ENCODE measurements around the gene TRIM16.
"Not testable (repeated sequence)": the region's sequence is repeated elsewhere in the genome, so short reads cannot be mapped to it uniquely, and the experiment has no call there.

The TRIM16 gene

GRCh38 chr17:15648386-15648785 lies 35.7 kb downstream of the TRIM16 start:
- Mint-ChIP-seq H3K4me3 (no peak overlapping the region), H3K4me1 (ENCODE audit: low read depth) (peaks cover 11% of the 10 kb centered on the region), H3K9me3 (no peaks in the 10 kb centered on the region), H3K36me3 (ENCODE audit: low read depth) (peaks cover 3% of the 10 kb centered on the region), H3K27me3 (no peaks in the 10 kb centered on the region), H3K27ac (no peak overlapping the region)

- H3K36me3 Mint-ChIP-seq (ENCODE audit: low read depth); H3K4me1 Mint-ChIP-seq (ENCODE audit: low read depth); H3K9me3 Mint-ChIP-seq; H3K4me3 Mint-ChIP-seq; H3K27ac Mint-ChIP-seq; H3K27me3 Mint-ChIP-seq: not testable (repeated sequence)
Measured at GRCh38 chr17:15645942-15646312, 38.2 kb downstream of the TRIM16 start.

GRCh38 chr17:15645099-15645941 lies 38.8 kb downstream of the TRIM16 start:
- not testable (repeated sequence) for H3K36me3 Mint-ChIP-seq (ENCODE audit: low read depth)

GRCh38 chr17:15642505-15643251 lies 41.4 kb downstream of the TRIM16 start:
- not testable (repeated sequence) for H3K4me1 Mint-ChIP-seq (ENCODE audit: low read depth); H3K27ac Mint-ChIP-seq; H3K4me3 Mint-ChIP-seq; H3K9me3 Mint-ChIP-seq; H3K27me3 Mint-ChIP-seq; H3K36me3 Mint-ChIP-seq (ENCODE audit: low read depth)

More at GRCh38 chr17:15645099-15645941, 38.8 kb downstream of the TRIM16 start:
- not testable (repeated sequence) for H3K27me3 Mint-ChIP-seq; H3K9me3 Mint-ChIP-seq; H3K27ac Mint-ChIP-seq; H3K4me3 Mint-ChIP-seq; H3K4me1 Mint-ChIP-seq (ENCODE audit: low read depth)

GRCh38 chr17:15642014-15642413 lies 42.1 kb downstream of the TRIM16 start:
- not testable (repeated sequence) for H3K27me3 Mint-ChIP-seq; H3K4me1 Mint-ChIP-seq (ENCODE audit: low read depth); H3K36me3 Mint-ChIP-seq (ENCODE audit: low read depth); H3K4me3 Mint-ChIP-seq; H3K27ac Mint-ChIP-seq; H3K9me3 Mint-ChIP-seq

- H3K36me3 Mint-ChIP-seq (ENCODE audit: low read depth): peaks cover 20% of the 10 kb centered on the region
- H3K4me3 Mint-ChIP-seq; H3K27me3 Mint-ChIP-seq; H3K27ac Mint-ChIP-seq; H3K9me3 Mint-ChIP-seq; H3K4me1 Mint-ChIP-seq (ENCODE audit: low read depth): not testable (repeated sequence)
Measured at GRCh38 chr17:15630930-15631453, 53.1 kb downstream of the TRIM16 start.

- H3K36me3 Mint-ChIP-seq (ENCODE audit: low read depth): peaks cover 20% of the 10 kb centered on the region
- H3K9me3 Mint-ChIP-seq; H3K4me1 Mint-ChIP-seq (ENCODE audit: low read depth); H3K27me3 Mint-ChIP-seq; H3K4me3 Mint-ChIP-seq; H3K27ac Mint-ChIP-seq: not testable (repeated sequence)
Measured at GRCh38 chr17:15629991-15630390, 54.1 kb downstream of the TRIM16 start.

- H3K36me3 Mint-ChIP-seq (ENCODE audit: low read depth); H3K27ac Mint-ChIP-seq; H3K4me3 Mint-ChIP-seq; H3K27me3 Mint-ChIP-seq; H3K4me1 Mint-ChIP-seq (ENCODE audit: low read depth); H3K9me3 Mint-ChIP-seq: not testable (repeated sequence)
Measured at GRCh38 chr17:15623661-15624209, 60.4 kb downstream of the TRIM16 start.

GRCh38 chr17:15623255-15623654 lies 60.9 kb downstream of the TRIM16 start:
- not testable (repeated sequence) for H3K9me3 Mint-ChIP-seq; H3K36me3 Mint-ChIP-seq (ENCODE audit: low read depth); H3K27ac Mint-ChIP-seq; H3K27me3 Mint-ChIP-seq; H3K4me1 Mint-ChIP-seq (ENCODE audit: low read depth); H3K4me3 Mint-ChIP-seq

- H3K4me1 Mint-ChIP-seq (ENCODE audit: low read depth); H3K9me3 Mint-ChIP-seq; H3K4me3 Mint-ChIP-seq; H3K27me3 Mint-ChIP-seq; H3K36me3 Mint-ChIP-seq (ENCODE audit: low read depth); H3K27ac Mint-ChIP-seq: not testable (repeated sequence)
Measured at GRCh38 chr17:15622124-15622523, 62.0 kb downstream of the TRIM16 start.

GRCh38 chr17:15619331-15620058 lies 64.6 kb downstream of the TRIM16 start, which contains the start of gene FBXW10B:
FBXW10B (minus strand) TSS chr17:15619704; CDS start chr17:15619512, 192 bp downstream.
- not testable (repeated sequence) for H3K36me3 Mint-ChIP-seq (ENCODE audit: low read depth); H3K9me3 Mint-ChIP-seq; H3K4me1 Mint-ChIP-seq (ENCODE audit: low read depth); H3K4me3 Mint-ChIP-seq; H3K27me3 Mint-ChIP-seq; H3K27ac Mint-ChIP-seq

GRCh38 chr17:15616828-15617227 lies 67.3 kb downstream of the TRIM16 start:
- H3K4me3 Mint-ChIP-seq; H3K27ac Mint-ChIP-seq; H3K4me1 Mint-ChIP-seq (ENCODE audit: low read depth); H3K9me3 Mint-ChIP-seq; H3K27me3 Mint-ChIP-seq; H3K36me3 Mint-ChIP-seq (ENCODE audit: low read depth): not testable (repeated sequence)

- H3K36me3 Mint-ChIP-seq (ENCODE audit: low read depth); H3K9me3 Mint-ChIP-seq; H3K4me1 Mint-ChIP-seq (ENCODE audit: low read depth); H3K4me3 Mint-ChIP-seq; H3K27me3 Mint-ChIP-seq; H3K27ac Mint-ChIP-seq: not testable (repeated sequence)
Measured at GRCh38 chr17:15615850-15616249, 68.3 kb downstream of the TRIM16 start.

GRCh38 chr17:15613111-15613510 lies 71.0 kb downstream of the TRIM16 start:
- H3K4me3 Mint-ChIP-seq; H3K4me1 Mint-ChIP-seq (ENCODE audit: low read depth); H3K27me3 Mint-ChIP-seq; H3K36me3 Mint-ChIP-seq (ENCODE audit: low read depth); H3K9me3 Mint-ChIP-seq; H3K27ac Mint-ChIP-seq: not testable (repeated sequence)

- H3K27me3 Mint-ChIP-seq; H3K36me3 Mint-ChIP-seq (ENCODE audit: low read depth); H3K4me3 Mint-ChIP-seq; H3K27ac Mint-ChIP-seq; H3K9me3 Mint-ChIP-seq: not testable (repeated sequence)
- H3K4me1 Mint-ChIP-seq (ENCODE audit: low read depth): peaks cover 31% of the 10 kb centered on the region
Measured at GRCh38 chr17:15592960-15593359, 91.2 kb downstream of the TRIM16 start.
